Osteoblast (primary cell): Measurements from ENCODE around the gene PAK5. TPM values are rescaled to one million over a fixed set of nuclear protein-coding genes. Genes with fewer than 3 reads are reported as not detected.

Source experiments
- DNase-seq: peaks from one replicate; pipeline ENCODE4 v3.0.0; 2011; ENCODE audit warnings: low spot score, mixed read lengths; ENCODE audit not compliant: insufficient read length; ENCODE audit errors: missing footprints
- H2AFZ ChIP-seq: 2 replicates; pipeline ENCODE4 v1.6.0; 2011; ENCODE audit warnings: mild to moderate bottlenecking, low read length
- H3K27ac ChIP-seq: 2 replicates; pipeline ENCODE4 v1.5.1; 2011; ENCODE audit warnings: mild to moderate bottlenecking, low read depth, low read length, moderate library complexity
- H3K27me3 ChIP-seq: 2 replicates; pipeline ENCODE4 v1.6.0; 2012; ENCODE audit warnings: mild to moderate bottlenecking, control low read depth, inconsistent platforms, low read length, moderate library complexity; ENCODE audit not compliant: insufficient read depth
- H3K36me3 ChIP-seq: 2 replicates; pipeline ENCODE4 v1.5.1; 2011; ENCODE audit warnings: mild to moderate bottlenecking, low read length, control low read depth, moderate library complexity; ENCODE audit not compliant: insufficient read depth
- H3K4me1 ChIP-seq: 2 replicates; pipeline ENCODE4 v1.5.1; 2011; ENCODE audit warnings: mild to moderate bottlenecking, low read length, control low read depth, moderate library complexity; ENCODE audit not compliant: insufficient read depth
- H3K4me2 ChIP-seq: 2 replicates; pipeline ENCODE4 v1.6.0; 2011; ENCODE audit warnings: mild to moderate bottlenecking, low read length; ENCODE audit not compliant: insufficient read depth
- H3K4me3 ChIP-seq: fragments of 200-600 bp; sonication (generic); 3 replicates; pipeline ENCODE4 v1.5.1; 2012; ENCODE audit warnings: mild to moderate bottlenecking, low read length, inconsistent platforms; ENCODE audit not compliant: insufficient read depth
- H3K79me2 ChIP-seq: 2 replicates; pipeline ENCODE4 v1.6.0; 2012; ENCODE audit warnings: mild to moderate bottlenecking, low read length, control low read depth, inconsistent platforms; ENCODE audit not compliant: insufficient read depth
- H3K9me3 ChIP-seq: 2 replicates; pipeline ENCODE4 v1.5.1; 2011; ENCODE audit warnings: low read depth, low read length, control low read depth
- H4K20me1 ChIP-seq: 2 replicates; pipeline ENCODE4 v1.6.0; 2012; ENCODE audit warnings: mild to moderate bottlenecking, low read length, control low read depth; ENCODE audit not compliant: insufficient read depth
- CTCF ChIP-seq: IDR thresholded peaks from 2 replicates; pipeline ENCODE4 v1.5.1; 2011; ENCODE audit warnings: mild to moderate bottlenecking, low read depth, low read length, moderate library complexity; ENCODE audit errors: extremely low read depth
- total RNA-seq: library from RNA; depleted of rRNA; stranded (reverse); fragments of >200 nt; gene quantifications from 2 replicates; pipeline ENCODE4 v1.2.3, GENCODE V29; 2012

Gene PAK5
- total RNA-seq, 1 donor: not detected

- no peak for TF ChIP-seq CTCF
- no peaks in the 10 kb centered on the region for H3K79me2 ChIP-seq
- H3K4me1 ChIP-seq: no peaks in the 10 kb centered on the region
- no peak for DNase-seq
- no peaks in the 10 kb centered on the region for H3K36me3 ChIP-seq
- no peak overlapping the region for H3K4me3 ChIP-seq
- no peaks in the 10 kb centered on the region for H3K27me3 ChIP-seq
- H3K4me2 ChIP-seq: no peak overlapping the region
- H3K27ac ChIP-seq: no peak overlapping the region
- no peaks in the 10 kb centered on the region for H4K20me1 ChIP-seq
- no peaks in the 10 kb centered on the region for H3K9me3 ChIP-seq
- H2AFZ ChIP-seq: no peak overlapping the region
These were observed 161.7 kb downstream of the PAK5 start for GRCh38 chr20:9677100-9677623.

- no peak overlapping the region for H3K4me2 ChIP-seq
- H3K4me3 ChIP-seq: no peak overlapping the region
- H3K4me1 ChIP-seq: no peaks in the 10 kb centered on the region
- no peaks in the 10 kb centered on the region for H4K20me1 ChIP-seq
- no peak for TF ChIP-seq CTCF
- no peak for DNase-seq
- H3K36me3 ChIP-seq: no peaks in the 10 kb centered on the region
- no peaks in the 10 kb centered on the region for H3K27me3 ChIP-seq
- H3K9me3 ChIP-seq: no peaks in the 10 kb centered on the region
- no peaks in the 10 kb centered on the region for H3K79me2 ChIP-seq
- no peak overlapping the region for H3K27ac ChIP-seq
- H2AFZ ChIP-seq: no peak overlapping the region
These were observed 165.9 kb downstream of the PAK5 start for GRCh38 chr20:9672981-9673380.

- H3K4me3 ChIP-seq: no peak overlapping the region
- no peaks in the 10 kb centered on the region for H4K20me1 ChIP-seq
- H3K4me2 ChIP-seq: no peak overlapping the region
- H3K9me3 ChIP-seq: no peaks in the 10 kb centered on the region
- no peak for DNase-seq
- H3K4me1 ChIP-seq: no peaks in the 10 kb centered on the region
- no peak for TF ChIP-seq CTCF
- no peak overlapping the region for H3K27ac ChIP-seq
- H2AFZ ChIP-seq: no peak overlapping the region
- no peaks in the 10 kb centered on the region for H3K27me3 ChIP-seq
- no peaks in the 10 kb centered on the region for H3K36me3 ChIP-seq
- no peaks in the 10 kb centered on the region for H3K79me2 ChIP-seq
These were observed 166.8 kb downstream of the PAK5 start for GRCh38 chr20:9672027-9672426.

- Histone ChIP-seq H3K4me2 (no peak overlapping the region), H3K36me3 (no peaks in the 10 kb centered on the region), H2AFZ (no peak overlapping the region), H3K27me3 (no peaks in the 10 kb centered on the region), H4K20me1 (no peaks in the 10 kb centered on the region), H3K4me1 (no peaks in the 10 kb centered on the region), H3K27ac (no peak overlapping the region), H3K79me2 (no peaks in the 10 kb centered on the region), H3K9me3 (no peaks in the 10 kb centered on the region), H3K4me3 (no peak overlapping the region)
- DNase-seq: no peak
- TF ChIP-seq CTCF: no peak
These were observed 170.5 kb downstream of the PAK5 start for GRCh38 chr20:9668381-9668780.
